Jurkat, Clone E6-1 (cell line): Measurements from ENCODE around the gene NOTCH3.
A peak's percentile ranks its signal among the peaks of the same experiment; 100 is the strongest.

Source experiments
- DNase-seq: peaks from one replicate; pipeline ENCODE4 v3.0.0-alpha.2; 2011; ENCODE audit warnings: low read depth, low spot score
- H3K4me3 ChIP-seq: 2 replicates; pipeline ENCODE4 v1.5.1; 2011; ENCODE audit warnings: mild to moderate bottlenecking, low read length, control low read depth, moderate library complexity

NOTCH3 gene

DNA sequence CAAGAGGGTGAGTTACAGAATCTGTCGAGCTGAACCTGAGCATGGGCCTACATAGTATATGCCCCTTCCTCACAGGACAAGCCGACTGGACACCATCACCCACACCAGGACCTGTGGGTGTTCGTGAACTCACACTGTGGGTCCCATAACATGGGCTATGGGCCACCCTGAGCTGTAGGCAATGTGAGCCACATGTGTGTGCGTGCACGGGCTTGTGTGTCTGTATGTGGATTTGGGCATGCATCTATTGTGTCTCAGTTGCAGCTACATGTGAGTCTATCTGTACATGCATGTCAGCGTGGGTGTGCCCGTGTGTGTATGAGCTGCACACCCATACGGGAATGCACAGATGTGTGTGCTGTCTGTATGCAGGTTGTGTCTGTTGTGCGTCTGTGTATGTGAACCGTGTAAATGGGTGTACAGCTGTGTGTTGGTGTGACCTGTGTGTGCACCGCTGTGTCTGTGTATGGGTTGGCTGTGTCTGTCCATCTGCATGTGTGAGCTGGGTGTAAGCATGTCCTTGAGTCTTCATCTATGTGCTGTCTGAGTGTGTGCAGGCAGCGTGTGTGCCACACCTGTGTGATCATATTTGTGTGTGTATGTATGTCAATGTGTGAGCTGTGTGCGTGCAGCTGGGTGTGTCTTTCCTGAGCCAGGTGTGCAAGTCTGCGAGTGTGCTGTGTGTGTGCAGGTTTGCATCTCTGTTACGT is 1.7 kb downstream of the NOTCH3 start:
- H3K4me3 ChIP-seq, result no peak overlapping the region; the same call in 1 of the 2 replicates
- DNase-seq, result no peak

DNA sequence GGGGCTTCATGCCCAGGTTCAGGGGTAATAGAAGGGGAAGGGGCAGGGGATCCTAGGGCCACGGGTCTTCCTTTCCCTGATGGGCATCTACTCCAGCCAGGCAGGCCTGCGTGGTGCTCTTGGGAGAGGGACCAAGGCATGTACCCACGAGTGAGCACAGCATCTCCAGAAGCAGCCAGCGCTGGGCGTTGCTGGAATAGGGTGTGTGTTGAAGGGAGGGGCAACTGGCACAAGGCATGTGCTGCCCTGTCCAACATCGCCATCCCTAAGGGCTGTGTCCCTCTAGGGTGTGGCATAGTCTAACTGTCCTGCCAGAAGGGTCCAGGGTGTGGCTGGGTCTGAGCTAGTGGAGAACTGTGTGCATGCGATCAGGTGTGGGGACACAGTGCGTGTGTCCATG is 2.9 kb downstream of the NOTCH3 start:
- no peak for DNase-seq
- H3K4me3 ChIP-seq, result peak overlapping the region; percentile 23

DNA sequence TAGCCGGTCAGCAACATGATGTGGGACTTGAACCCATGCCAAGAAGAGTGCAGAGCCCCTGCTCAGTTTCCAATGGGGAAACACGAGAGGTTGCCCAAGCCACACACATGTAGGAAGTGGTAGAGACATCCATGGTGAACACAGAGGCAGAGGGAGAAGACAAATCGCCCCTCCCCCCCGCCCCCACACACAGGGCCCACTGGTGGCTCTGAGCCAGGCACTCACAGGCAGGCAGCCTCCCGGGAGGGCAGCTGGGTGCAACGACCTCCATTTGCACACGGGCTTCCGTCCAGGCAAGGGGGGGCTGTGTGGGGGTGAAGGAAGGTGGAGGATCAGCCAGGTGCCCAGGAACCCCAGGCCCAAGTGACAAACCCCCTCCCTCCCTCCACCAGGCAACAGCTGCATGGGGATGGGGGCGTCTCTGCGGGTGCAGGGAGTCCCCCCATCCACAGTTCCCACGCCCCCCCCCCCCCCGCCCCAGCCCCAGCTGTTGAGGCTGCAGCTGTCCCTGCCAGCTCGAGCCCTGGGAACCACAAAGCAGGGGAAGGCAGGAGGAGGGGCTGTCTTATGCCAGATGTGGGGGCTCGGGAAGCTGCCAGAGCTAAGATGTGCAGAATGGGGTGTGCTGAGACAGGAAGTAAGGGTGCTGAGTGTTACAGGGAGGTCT is 3.4 kb downstream of the NOTCH3 start:
- H3K4me3 ChIP-seq, result peak overlapping the region; percentile 23
- DNase-seq, result peak; percentile 92

DNA sequence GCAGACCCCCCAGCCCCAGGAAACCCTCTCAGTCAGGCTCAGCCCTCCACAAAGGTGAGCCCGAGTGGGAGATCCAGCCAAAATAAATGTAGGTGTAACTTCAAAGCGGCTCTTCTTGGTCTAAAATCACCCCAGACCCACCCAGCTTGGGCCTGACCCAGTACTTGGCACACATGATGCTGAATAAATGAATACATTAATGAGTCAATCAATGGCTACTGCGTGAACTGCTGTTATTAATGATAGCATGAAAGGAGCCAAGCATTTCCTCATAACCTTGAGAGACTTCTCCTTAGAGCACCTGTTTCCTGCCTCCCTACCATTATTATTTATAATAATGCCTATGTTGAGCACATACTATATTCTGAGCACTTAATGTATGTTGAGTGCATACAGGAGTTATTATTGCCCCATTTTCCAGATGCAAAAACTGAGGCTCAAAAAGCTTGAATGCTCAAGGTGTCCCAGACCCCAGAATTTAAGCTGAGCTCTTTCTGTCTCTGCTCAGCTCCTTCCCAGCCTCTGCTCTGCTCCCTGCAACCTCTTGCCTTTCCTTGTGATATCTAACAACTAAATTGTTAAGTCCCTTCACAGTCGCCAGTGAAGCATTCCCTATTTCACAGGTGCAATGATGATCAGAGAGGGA is 4.3 kb downstream of the NOTCH3 start:
- no peak overlapping the region for H3K4me3 ChIP-seq
- no peak for DNase-seq

DNA sequence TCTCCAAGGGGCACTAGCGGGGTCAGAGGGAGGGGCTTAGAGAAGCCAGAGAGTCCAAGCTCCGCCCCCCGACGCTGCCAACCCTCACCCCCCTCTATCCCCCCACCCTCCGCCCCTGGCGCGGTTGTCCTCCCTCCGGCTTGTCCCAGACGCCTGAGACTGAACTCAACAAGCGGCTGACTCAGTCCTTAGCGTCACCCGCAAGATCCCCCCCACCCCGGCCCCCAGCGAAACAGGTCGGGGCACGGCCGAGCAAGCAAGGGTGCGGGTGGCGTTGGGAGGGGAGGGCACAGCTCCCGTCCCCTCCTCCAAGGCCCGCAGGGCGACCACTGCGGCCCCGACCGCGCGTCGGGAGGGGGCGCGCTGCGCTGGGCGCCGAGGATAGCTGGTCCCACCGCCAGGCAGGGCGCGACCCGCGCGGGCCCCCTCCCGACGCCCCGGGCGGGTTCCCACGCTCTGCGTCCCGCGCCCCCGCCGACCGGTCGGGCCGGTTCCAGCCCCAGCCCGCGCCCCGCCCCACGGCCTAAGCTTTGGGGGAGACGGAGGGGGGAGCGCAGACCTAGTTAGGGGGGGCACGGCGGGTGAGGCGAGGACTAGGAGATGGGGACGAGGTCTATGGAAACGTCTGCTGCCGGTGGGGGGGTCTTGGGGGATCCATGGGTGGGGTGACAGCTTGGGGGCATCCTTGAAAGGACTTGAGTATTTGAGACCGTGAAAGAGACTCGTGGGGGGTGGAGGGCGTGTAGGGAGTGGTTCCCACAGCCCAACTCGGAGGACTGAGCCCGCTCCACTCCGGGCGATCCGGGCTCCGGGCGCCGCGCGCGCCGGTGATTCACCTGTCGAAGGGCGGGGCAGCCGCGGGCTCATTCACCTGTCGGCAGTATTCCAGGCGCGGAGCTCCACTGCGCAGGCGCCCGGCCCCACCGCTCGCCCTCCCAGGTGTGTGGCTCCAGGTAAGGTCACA is 5.1 kb downstream of the NOTCH3 start:
- DNase-seq, result no peak
- H3K4me3 ChIP-seq, result peak overlapping the region; percentile 20

DNA sequence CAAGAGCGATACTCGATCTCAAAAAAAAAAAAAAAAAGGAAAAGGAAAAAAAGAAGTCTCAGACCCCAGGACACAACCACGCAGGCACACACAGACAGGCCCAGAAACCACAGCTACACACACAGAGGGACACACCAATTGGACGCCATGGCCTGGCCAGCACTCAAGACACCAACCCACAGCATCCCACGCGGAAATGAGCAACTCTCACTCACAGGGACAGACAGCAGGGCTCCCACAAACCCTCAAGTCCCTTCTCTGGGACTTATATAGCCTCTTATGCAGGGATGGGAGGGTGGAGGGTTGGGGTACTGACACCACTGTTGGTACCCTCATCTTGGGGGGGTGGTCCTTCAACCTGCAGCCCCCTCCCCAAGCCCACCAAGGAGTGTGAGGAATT is 5.9 kb downstream of the NOTCH3 start:
- peak overlapping the region; percentile 20; the same call in 1 of the 2 replicates for H3K4me3 ChIP-seq

DNA sequence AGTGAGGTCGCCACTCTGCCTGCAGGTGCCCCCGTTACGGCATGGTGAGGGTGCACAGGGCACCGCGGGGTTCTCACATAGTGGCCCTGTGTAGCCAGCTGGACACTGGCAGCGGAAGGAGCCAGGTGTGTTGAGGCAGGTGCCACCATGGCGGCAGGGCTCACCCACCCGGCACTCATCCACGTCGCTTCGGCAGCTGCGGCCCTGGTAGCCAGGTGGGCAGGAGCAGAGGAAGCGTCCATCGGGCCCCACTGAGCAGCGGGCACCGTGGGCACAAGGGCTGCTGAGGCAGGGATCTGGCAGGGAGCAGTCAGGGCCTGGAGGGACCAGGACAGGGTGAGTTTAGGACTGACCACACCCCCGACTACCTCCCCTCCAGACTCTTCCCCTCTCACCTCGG is 8.8 kb downstream of the NOTCH3 start:
- no peak overlapping the region for H3K4me3 ChIP-seq
- DNase-seq, result no peak

More for the DNA sequence above, 5.9 kb downstream of the NOTCH3 start:
- DNase-seq, result no peak

DNA sequence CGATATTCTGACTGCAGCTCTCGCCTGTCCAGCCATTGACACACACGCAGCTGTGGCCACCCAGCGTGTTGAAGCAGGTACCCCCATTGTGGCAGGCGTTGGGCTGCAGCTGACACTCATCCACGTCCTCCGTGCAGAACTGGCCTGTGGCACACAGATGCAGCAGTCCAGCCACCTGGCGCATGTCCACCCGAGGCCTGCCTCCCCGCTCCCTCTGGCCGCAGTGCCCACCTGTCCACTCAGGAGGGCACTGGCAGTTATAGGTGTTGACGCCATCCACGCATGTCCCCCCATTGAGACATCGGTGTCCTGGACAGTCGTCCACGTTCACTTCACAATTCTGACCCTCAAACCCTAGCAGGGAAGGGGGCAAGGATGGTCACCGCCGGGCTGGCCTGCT is 9.3 kb downstream of the NOTCH3 start:
- no peak for DNase-seq
- no peak overlapping the region for H3K4me3 ChIP-seq

DNA sequence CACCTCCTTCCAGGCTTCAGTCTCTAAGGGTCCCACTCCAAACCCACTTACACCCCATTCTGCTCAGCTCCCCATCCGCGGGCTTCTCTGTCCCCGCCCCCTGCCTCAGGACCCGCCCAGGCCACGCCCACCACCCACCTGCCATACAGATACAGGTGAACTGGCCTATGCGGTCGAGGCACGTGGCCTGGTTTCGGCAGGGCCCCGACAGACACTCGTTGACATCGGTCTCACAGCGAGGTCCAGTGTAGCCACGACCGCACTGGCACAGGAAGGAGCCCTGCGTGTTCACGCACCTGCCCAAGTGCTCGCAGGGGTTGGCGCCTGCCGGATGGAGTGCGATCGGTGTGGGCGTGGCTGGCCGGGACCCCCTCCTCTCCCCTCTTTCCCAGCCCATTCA is 11.9 kb downstream of the NOTCH3 start:
- no peak for DNase-seq
- no peak overlapping the region for H3K4me3 ChIP-seq

DNA sequence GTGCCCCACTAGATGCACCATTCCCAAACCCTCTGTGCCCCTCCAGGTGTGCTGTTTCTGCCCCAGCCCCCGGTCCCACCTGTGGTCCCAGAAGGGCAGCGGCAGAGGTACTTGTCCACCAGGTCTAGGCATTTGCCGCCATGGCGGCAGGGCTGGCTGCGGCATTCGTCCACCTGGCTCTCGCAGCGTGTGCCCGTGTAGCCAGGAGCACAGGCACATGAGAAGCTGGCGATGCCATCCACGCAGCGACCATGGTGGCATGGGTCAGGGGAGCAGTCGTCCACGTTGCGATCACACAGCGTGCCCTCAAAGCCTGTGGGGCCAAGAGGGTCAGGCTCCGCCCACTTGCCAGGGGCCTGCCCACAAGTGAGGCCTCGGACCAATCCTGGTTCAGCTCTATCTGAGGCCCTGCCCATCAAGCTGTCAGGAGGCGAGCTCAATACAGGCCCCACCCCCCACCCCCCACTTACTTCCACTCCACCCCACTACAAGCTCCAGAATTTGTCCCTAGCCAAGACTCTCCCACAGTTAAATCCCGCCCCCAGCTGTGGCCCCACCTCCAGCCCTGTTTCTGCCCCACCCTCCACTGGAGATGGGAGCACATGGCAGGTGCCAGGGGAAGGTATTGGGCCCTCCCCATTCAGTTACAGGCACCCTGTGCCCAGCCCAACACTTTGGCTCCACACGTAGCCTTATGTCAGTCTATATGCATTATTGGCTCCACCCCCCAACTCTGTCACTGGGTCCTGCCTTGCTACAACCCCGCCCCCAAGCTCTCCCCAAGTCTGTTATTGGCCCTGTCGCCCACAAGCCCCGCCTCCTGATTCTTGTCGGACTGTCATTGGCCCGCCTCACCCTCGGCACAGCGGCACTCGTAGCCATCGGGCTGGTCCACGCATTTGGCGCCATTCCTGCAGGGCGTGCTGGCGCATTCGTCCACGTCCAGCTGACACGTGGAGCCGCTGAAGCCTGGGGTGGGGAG is 13.5 kb downstream of the NOTCH3 start:
- DNase-seq, result peak; percentile 16
- no peak overlapping the region for H3K4me3 ChIP-seq

DNA sequence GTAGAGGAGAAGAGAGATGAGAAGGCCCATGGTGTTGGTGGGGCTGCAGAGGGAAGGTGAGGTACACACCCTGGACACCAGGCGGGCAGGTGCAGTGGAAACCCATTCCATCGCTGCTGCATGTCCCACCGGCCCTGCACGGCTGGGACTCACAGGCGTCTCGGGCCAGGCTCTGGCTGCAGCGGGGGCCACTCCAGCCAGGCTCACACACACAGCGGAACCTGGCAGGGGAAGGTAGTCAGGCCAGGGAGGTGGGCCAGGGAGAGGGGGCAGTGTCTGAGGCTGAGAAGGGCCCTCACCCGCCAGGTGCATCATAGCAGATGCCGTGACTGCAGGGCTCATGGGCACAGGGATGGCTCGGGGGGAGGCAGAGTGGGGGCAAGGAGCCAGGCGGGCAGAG is 15.6 kb downstream of the NOTCH3 start:
- no peak for DNase-seq
- no peak overlapping the region for H3K4me3 ChIP-seq

DNA sequence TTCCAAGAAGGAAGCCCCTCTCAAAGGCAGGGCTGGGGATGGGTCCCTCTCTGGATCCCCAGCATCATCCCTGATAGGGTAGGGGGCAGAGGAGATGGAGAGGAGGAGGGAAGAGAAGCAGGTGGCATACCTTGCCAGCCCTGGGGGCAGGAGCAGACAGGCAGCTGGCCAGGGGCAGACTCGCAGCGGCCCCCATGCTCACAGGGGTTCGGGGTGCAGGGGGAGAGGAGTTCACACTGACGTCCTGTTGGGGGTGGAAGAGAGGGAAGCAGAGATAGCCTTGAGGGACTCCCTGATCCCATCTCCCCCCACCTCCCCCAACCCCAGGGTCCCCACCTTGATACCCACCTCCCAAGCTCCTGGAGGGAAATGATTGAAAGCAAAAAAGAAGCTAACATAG is 16.0 kb downstream of the NOTCH3 start:
- DNase-seq, result no peak
- H3K4me3 ChIP-seq, result no peak overlapping the region

DNA sequence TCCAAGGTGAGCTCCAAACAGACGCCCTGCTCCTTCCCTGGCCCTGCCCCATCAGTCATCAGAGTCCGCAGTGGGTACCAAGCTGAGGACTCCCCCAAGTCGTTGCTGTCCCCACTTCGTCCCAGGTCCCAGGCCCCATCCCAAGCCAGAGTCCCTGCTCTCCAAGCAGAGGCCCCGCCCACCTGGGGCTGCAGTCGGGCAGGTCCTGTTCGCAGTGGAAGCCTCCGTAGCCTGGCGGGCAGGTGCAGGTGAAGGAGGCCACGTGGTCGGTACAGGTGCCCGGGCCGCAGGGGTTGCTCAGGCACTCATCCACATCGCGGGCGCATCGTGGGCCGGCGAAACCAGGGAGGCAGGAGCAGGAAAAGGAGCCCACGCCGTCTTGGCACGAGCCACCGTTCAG is 19.4 kb downstream of the NOTCH3 start:
- no peak overlapping the region for H3K4me3 ChIP-seq
- DNase-seq, result no peak

DNA sequence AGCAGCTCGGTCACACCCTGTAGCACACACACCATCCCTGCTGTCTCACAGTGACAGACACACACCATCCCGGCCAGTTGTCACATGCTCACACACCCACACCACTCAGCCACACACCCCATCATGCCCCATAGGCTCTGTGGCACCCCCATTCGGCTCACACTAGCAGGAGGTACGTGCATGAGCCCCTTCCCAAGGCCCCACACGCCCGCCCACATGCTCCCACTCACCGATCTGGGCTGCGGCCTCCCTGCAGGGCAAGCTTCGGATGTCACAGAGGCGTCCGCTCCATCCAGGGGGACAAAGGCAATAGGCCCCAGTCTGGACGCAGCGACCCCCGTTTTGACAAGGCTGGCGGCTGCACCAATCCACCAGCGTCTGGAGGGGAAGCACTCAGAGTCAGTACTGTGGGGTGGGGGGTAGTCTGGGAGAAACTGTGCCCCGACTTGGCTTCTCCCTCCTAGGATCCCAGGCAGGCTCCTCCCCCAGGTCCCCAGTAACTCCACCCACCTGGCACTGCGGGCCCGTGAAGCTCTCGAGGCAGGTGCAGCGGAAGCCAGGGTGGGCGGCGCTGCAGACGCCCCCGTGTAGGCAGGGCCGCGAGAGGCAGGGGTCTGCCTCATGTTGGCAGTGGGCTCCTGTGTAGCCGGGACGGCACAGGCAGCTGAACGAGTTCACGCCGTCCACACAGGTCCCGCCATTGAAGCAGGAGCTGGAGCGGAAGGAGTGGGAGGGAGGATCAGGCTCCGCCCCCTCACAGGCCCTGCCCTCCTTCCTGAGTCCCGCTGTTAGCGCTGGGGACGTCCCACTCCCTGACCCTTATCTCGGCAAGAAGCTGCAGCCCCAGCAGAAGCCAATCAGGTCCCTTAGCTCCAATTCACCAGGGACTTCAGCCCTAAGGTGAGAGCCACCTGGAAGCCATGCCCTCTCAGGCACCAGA is 20.1 kb downstream of the NOTCH3 start:
- no peak for DNase-seq
- H3K4me3 ChIP-seq, result no peak overlapping the region

DNA sequence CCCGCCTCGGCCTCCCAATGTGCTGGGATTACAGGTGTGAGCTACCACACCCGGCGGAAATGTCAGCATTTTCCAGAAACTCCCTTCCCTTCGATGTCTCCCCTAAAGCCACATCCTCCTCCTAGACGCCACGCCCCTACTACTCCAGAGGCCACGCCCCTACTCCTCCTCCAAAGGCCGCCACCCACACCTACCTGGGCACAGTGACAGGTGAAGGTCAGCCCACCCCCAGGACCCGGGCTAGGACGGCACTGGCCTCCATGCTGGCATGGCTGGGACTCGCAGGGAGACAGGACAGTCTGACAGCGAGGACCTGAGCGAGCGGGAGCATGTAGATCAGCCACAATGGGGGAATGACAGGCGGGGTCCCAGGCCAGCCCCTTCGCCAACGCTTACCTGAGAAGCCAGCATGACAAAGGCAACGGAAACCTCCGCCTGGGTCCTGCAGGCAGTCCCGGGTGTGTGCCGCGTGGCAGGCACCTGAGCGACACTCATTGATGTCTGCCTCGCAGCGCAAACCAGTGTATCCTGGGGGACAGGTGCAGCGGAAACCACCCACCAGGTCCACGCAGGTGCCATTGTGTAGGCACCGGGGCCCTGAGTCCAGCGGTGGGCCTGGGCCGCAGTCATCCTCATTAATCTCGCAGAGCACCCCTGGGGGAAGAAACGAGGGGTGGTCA is 22.0 kb downstream of the NOTCH3 start:
- no peak for DNase-seq
- no peak overlapping the region for H3K4me3 ChIP-seq

DNA sequence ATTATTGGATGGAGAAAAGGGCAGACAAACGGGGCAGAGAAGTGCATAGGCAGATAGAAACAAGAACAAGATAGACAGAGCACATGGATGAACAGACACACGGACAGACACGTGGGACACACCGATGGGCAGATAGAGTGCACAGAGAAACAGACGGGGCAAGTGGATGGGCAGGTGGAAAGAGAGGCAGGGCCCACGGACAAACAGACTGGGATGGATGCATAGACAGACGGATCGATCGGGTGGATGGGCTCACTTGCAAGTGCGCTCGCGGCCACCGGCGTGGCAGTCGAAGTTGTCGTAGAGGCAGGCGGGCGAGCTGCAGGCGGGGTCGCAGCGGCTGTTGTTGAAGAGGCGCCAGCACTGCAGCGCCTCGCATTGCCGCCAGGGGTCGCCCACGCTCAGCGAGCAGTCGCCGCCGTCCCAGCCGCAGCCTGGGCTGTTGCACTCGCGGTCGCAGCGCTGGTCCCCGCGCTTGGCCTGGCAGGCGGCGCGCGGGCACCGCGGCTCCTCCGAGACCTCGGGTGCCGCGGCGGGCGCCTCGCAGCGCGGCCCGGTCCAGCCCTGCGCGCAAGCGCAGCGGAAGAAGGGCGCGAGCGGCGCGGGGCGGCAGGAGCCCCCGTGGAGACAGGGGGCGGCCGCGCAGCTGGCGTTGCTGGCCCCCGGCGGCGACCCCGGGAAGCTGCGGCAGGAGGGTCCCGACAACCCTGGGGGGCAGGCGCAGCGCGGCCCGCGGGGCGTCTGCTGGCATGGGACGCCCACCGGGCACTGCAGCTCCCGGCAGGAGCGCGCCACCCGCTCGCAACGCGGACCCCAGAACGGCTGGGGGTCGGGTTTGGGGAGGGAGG is 23.3 kb downstream of the NOTCH3 start:
- peak; percentile 64 for DNase-seq
- 0 out of 2 replicates have a peak overlapping the region, but pooled peaks have one; percentile 13 for H3K4me3 ChIP-seq
